ENCODE results near the gene KRTAP1-4. TPM values are rescaled to one million over a fixed set of nuclear protein-coding genes. Genes with fewer than 3 reads are reported as not detected.

The KRTAP1-4 gene
- total and polyA plus RNA-seq, 2 donors (not counting 3 experiments of a cell fraction or from before 2014, with no cell fraction given) = not detected

DNA sequence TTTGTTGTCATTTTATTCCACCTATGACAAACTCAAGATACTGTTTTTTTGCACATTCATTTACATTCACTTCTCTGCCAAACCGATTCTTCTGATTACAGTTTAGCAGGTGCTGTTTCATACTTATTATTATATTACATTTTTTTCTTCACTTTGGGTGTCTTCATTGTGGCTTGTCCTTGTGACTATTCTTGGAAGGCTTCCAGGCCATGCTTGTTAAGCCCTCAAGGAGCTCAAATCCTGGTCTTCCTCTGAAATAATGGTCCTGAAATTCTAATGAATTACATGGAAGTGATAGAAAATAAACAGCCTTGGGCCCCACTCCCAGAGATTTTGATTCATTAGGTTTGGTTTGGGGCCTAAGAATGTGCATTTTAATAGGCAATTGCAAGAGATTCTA is 34.3 kb upstream of the KRTAP1-4 start:
- POLR2A ChIA-PET = no interaction called here
- no peaks in the 10 kb centered on the region for H3K4me1 ChIP-seq (ENCODE audit: control insufficient read depth, extremely low read depth, insufficient read depth, low read length)
- CTCF ChIA-PET = no interaction called here

More for the DNA sequence above, 34.3 kb upstream of the KRTAP1-4 start:
- Histone ChIP-seq H3K9ac (replicated peaks; ENCODE audit: extremely low read depth, insufficient read depth, low read length) (no peak overlapping the region), H3K4me2 (ENCODE audit: insufficient read depth, low read length) (no peak overlapping the region), H3K27ac (ENCODE audit: insufficient read depth, low read depth, low read length) (no peak overlapping the region), H3K79me2 (ENCODE audit: control insufficient read depth, insufficient read depth, low read length) (no peaks in the 10 kb centered on the region), H3K27me3 (ENCODE audit: control insufficient read depth in 2 of 2, insufficient read depth in 2 of 2, low read length in 2 of 2) (peaks cover 6 to 10% of the 10 kb centered on the region in 2 experiments), H3K9me1 (replicated peaks; ENCODE audit: control insufficient read depth, extremely low read depth, insufficient read depth, low read length) (no peaks in the 10 kb centered on the region), H3K36me3 (ENCODE audit: control insufficient read depth in 2 of 2, extremely low read depth in 1 of 2, insufficient read depth in 2 of 2, low read length in 2 of 2) (no peaks in the 10 kb centered on the region), H4K20me1 (replicated peaks; ENCODE audit: control insufficient read depth, extremely low read depth, insufficient read depth, low read length) (no peaks in the 10 kb centered on the region), H2AFZ (ENCODE audit: low read depth, low read length) (no peak overlapping the region), H3K9me3 (replicated peaks; ENCODE audit: control insufficient read depth, insufficient read depth, low read length) (no peaks in the 10 kb centered on the region), H3K4me3 (replicated peaks in 1 of 3; ENCODE audit: insufficient read depth in 1 of 3, low read depth in 1 of 3, low read length in 3 of 3) (no peak overlapping the region)
- intact Hi-C loops (cut with micrococcal nuclease) (no loop called here), dilution Hi-C loops (cut with MboI; ENCODE audit: extremely low pct_ligation_motif_present, low sequenced_read_pairs) (no loop called here)
- BruUV-seq (replicated peaks) = no TSS peak
- TF ChIP-seq POLR2AphosphoS5 (IDR thresholded peaks at IDR 0.05; ENCODE audit: insufficient read depth, low read depth, low read length) (no peak), FOS (IDR thresholded peaks at IDR 0.05; ENCODE audit: borderline replicate concordance, insufficient read depth, low read length) (no peak), EZH2 (IDR thresholded peaks at IDR 0.05; ENCODE audit: borderline replicate concordance, low read depth, low read length, severe bottlenecking) (no peak), JUN (IDR thresholded peaks at IDR 0.05; ENCODE audit: borderline replicate concordance, insufficient read depth, insufficient read length, low read depth) (no peak), POLR2A (IDR thresholded peaks at IDR 0.05; ENCODE audit: low read depth, low read length) (no peak), MYC (IDR thresholded peaks at IDR 0.05; ENCODE audit: low read depth, low read length) (no peak), GATA2 (IDR thresholded peaks at IDR 0.05; ENCODE audit: insufficient read depth, insufficient read length, low read depth, low read length) (no peak)
- TF ChIP-seq, protein P1, sequence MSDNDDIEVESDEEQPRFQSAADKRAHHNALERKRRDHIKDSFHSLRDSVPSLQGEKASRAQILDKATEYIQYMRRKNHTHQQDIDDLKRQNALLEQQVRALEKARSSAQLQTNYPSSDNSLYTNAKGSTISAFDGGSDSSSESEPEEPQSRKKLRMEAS (IDR thresholded peaks at IDR 0.05; ENCODE audit: insufficient read depth, insufficient read length) = no peak
- TF ChIP-seq, protein P2, sequence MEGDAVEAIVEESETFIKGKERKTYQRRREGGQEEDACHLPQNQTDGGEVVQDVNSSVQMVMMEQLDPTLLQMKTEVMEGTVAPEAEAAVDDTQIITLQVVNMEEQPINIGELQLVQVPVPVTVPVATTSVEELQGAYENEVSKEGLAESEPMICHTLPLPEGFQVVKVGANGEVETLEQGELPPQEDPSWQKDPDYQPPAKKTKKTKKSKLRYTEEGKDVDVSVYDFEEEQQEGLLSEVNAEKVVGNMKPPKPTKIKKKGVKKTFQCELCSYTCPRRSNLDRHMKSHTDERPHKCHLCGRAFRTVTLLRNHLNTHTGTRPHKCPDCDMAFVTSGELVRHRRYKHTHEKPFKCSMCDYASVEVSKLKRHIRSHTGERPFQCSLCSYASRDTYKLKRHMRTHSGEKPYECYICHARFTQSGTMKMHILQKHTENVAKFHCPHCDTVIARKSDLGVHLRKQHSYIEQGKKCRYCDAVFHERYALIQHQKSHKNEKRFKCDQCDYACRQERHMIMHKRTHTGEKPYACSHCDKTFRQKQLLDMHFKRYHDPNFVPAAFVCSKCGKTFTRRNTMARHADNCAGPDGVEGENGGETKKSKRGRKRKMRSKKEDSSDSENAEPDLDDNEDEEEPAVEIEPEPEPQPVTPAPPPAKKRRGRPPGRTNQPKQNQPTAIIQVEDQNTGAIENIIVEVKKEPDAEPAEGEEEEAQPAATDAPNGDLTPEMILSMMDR (IDR thresholded peaks at IDR 0.05; ENCODE audit: extremely low read depth in 1 of 2, insufficient read depth in 1 of 2, low read depth in 1 of 2, low read length in 2 of 2) = no peak
- no peak for DNase-seq (ENCODE audit: low read depth, low spot score)
- FAIRE-seq = no peak

Measured in endothelial cell of umbilical vein (primary cell).